ENCODE data around the gene BRD4.

BRD4 gene

GRCh38 chr19:15291548-15292021 is 40.8 kb downstream of the BRD4 start:
- DNase-seq: no peak

GRCh38 chr19:15291089-15291488 is 41.2 kb downstream of the BRD4 start:
- DNase-seq: no peak

GRCh38 chr19:15290166-15290565 is 42.2 kb downstream of the BRD4 start:
- peak in 1 of 56 donors; percentile 29 for DNase-seq

- DNase-seq: no peak
Observed at GRCh38 chr19:15289673-15290072, 42.7 kb downstream of the BRD4 start.

- DNase-seq: peak in 55 of 56 donors; percentile 13 to 93 (median 82)
Observed at GRCh38 chr19:15288146-15288963, 44.0 kb downstream of the BRD4 start.

GRCh38 chr19:15287496-15287895 is 44.8 kb downstream of the BRD4 start:
- DNase-seq: no peak

- DNase-seq: no peak
Observed at GRCh38 chr19:15286688-15287365, 45.5 kb downstream of the BRD4 start.

GRCh38 chr19:15285896-15286591 is 46.3 kb downstream of the BRD4 start:
- DNase-seq: no peak

GRCh38 chr19:15284896-15285295 is 47.4 kb downstream of the BRD4 start:
- DNase-seq: no peak

GRCh38 chr19:15284091-15284490 is 48.2 kb downstream of the BRD4 start:
- no peak for DNase-seq

GRCh38 chr19:15283141-15283883 is 49.0 kb downstream of the BRD4 start:
- peak in 21 of 56 donors; percentile 5 to 64 (median 24) for DNase-seq

- no peak for DNase-seq
Observed at GRCh38 chr19:15282311-15282705, 50.0 kb downstream of the BRD4 start.

GRCh38 chr19:15280915-15281683 is 51.2 kb downstream of the BRD4 start:
- peak in 53 of 56 donors; percentile 15 to 85 (median 60) for DNase-seq

- DNase-seq: no peak
Observed at GRCh38 chr19:15280048-15280725, 52.2 kb downstream of the BRD4 start.

- DNase-seq: no peak
Observed at GRCh38 chr19:15279326-15279904, 52.9 kb downstream of the BRD4 start.

- DNase-seq: no peak
Observed at GRCh38 chr19:15276620-15277215, 55.6 kb downstream of the BRD4 start.

GRCh38 chr19:15274477-15274876 is 57.9 kb downstream of the BRD4 start:
- DNase-seq: no peak

GRCh38 chr19:15269806-15270205 is 62.5 kb downstream of the BRD4 start:
- no peak for DNase-seq

GRCh38 chr19:15268928-15269253 is 63.4 kb downstream of the BRD4 start:
- no peak for DNase-seq

All from nucleus accumbens (tissue), 56 donors.